CD14-positive monocyte (primary cell): ENCODE results near the gene MYBPC2. TPM values are rescaled to one million over a fixed set of nuclear protein-coding genes. Genes with fewer than 3 reads are reported as not detected.

Source experiments
- DNase-seq, 3 donors: peaks; one replicate each; pipeline ENCODE4 v3.0.0-alpha.2; 2011 to 2022
- H2AFZ ChIP-seq: 2 replicates; pipeline ENCODE4 v1.6.0; 2012; ENCODE audit warnings: mild to moderate bottlenecking, low read depth, low read length, inconsistent platforms; ENCODE audit not compliant: insufficient read depth, poor library complexity, severe bottlenecking
- H3K27ac ChIP-seq, 2 donors: 1 replicate in 1 of 2; 2 replicates in 1 of 2; pipeline ENCODE4 v1.5.1; 2012 to 2013; ENCODE audit warnings: low read length in 2 of 2, control low read depth in 1 of 2, inconsistent platforms in 1 of 2, low read depth in 1 of 2, mild to moderate bottlenecking in 1 of 2
- H3K27me3 ChIP-seq, 2 donors: one replicate each; pipeline versions ENCODE4 v1.6.0 to v1.6.1; 2011 to 2013; ENCODE audit warnings: low read length in 2 of 2; ENCODE audit not compliant: control insufficient read depth in 2 of 2, insufficient read depth in 2 of 2
- H3K36me3 ChIP-seq, 2 donors: replicated peaks in 1 of 2; 1 replicate in 1 of 2; 2 replicates in 1 of 2; pipeline versions ENCODE4 v1.5.1 to v1.6.1; 2012 to 2013; ENCODE audit warnings: low read length in 2 of 2, control low read depth in 1 of 2, inconsistent platforms in 1 of 2, mild to moderate bottlenecking in 1 of 2; ENCODE audit not compliant: insufficient read depth in 2 of 2, control insufficient read depth in 1 of 2
- H3K4me1 ChIP-seq, 2 donors: 1 replicate in 1 of 2; 2 replicates in 1 of 2; pipeline versions ENCODE4 v1.5.1 to v1.6.1; 2012 to 2013; ENCODE audit warnings: low read length in 2 of 2, control low read depth in 1 of 2, inconsistent platforms in 1 of 2, mild to moderate bottlenecking in 1 of 2, moderate library complexity in 1 of 2; ENCODE audit not compliant: insufficient read depth in 2 of 2, control insufficient read depth in 1 of 2
- H3K4me2 ChIP-seq: replicated peaks from 2 replicates; pipeline ENCODE3; 2012; ENCODE audit warnings: low read length, moderate library complexity, mild to moderate bottlenecking; ENCODE audit not compliant: poor library complexity, severe bottlenecking; ENCODE audit errors: extremely low read depth
- H3K4me3 ChIP-seq, 3 experiments: fragments of 200-600 bp in 1 of 3; sonication (generic) in 1 of 3; replicated peaks in 1 of 3; 1 replicate in 2 of 3; 2 replicates in 1 of 3; pipeline ENCODE4 v1.5.1; 2011 to 2013; ENCODE audit warnings: low read length in 3 of 3, mild to moderate bottlenecking in 3 of 3, control low read depth in 2 of 3, low read depth in 2 of 3, inconsistent platforms in 1 of 3, moderate library complexity in 1 of 3
- H3K79me2 ChIP-seq: 2 replicates; pipeline ENCODE4 v1.6.0; 2012; ENCODE audit warnings: mild to moderate bottlenecking, control low read depth, inconsistent platforms, low read length, moderate library complexity; ENCODE audit not compliant: insufficient read depth
- H3K9ac ChIP-seq: 2 replicates; pipeline ENCODE4 v1.6.0; 2017; ENCODE audit warnings: low read length, mild to moderate bottlenecking; ENCODE audit not compliant: insufficient read depth, poor library complexity, severe bottlenecking
- H3K9me3 ChIP-seq, 2 donors: replicated peaks in 1 of 2; 1 replicate in 1 of 2; 2 replicates in 1 of 2; pipeline versions ENCODE4 v1.5.1 to v1.6.1; 2012 to 2013; ENCODE audit warnings: low read length in 2 of 2, control low read depth in 1 of 2; ENCODE audit not compliant: control insufficient read depth in 1 of 2, insufficient read depth in 1 of 2
- H4K20me1 ChIP-seq: 2 replicates; pipeline ENCODE4 v1.6.0; 2012; ENCODE audit warnings: mild to moderate bottlenecking, low read length, control low read depth, moderate library complexity; ENCODE audit not compliant: insufficient read depth
- H3K27ac Mint-ChIP-seq, 7 donors: one replicate each; pipeline ENCODE4 v1.8.0; 2020; ENCODE audit warnings: mild to moderate bottlenecking in 7 of 7, mixed read lengths in 7 of 7, moderate library complexity in 6 of 7, inconsistent platforms in 2 of 7
- H3K27me3 Mint-ChIP-seq, 3 donors: one replicate each; pipeline ENCODE4 v1.8.0; 2021 to 2022; ENCODE audit warnings: low read depth in 3 of 3, mild to moderate bottlenecking in 3 of 3, mixed read lengths in 3 of 3, moderate library complexity in 3 of 3, inconsistent platforms in 1 of 3
- H3K36me3 Mint-ChIP-seq, 2 donors: one replicate each; pipeline ENCODE4 v1.8.0; 2020; ENCODE audit warnings: mixed read lengths in 2 of 2, inconsistent platforms in 1 of 2, mild to moderate bottlenecking in 1 of 2
- H3K4me1 Mint-ChIP-seq: one replicate; pipeline ENCODE4 v1.8.0; 2020; ENCODE audit warnings: mild to moderate bottlenecking, mixed read lengths
- H3K4me3 Mint-ChIP-seq, 2 donors: one replicate each; pipeline ENCODE4 v1.8.0; 2020; ENCODE audit warnings: mild to moderate bottlenecking in 2 of 2, mixed read lengths in 2 of 2, moderate library complexity in 1 of 2
- H3K9me3 Mint-ChIP-seq, 7 donors: one replicate each; pipeline ENCODE4 v1.8.0; 2020 to 2022; ENCODE audit warnings: mixed read lengths in 7 of 7, mild to moderate bottlenecking in 6 of 7, moderate library complexity in 6 of 7, inconsistent platforms in 2 of 7
- WGBS: methylation state at CpG from one replicate; pipeline ENCODE4 v1.1.5; 2013; ENCODE audit warnings: missing lambda C conversion rate; ENCODE audit not compliant: insufficient coverage; 5-methylcytosine and 5-hydroxymethylcytosine counted together
- intact Hi-C, 2 donors: fragments of 100-400 bp; cut with micrococcal nuclease; formaldehyde crosslinking; loops; one replicate each; pipeline versions ENCODE4 v1.15.0 to v1.15.1; 2023
- polyA plus RNA-seq, 3 donors: library from polyadenylated mRNA; depleted of rRNA in 1 of 3; unstranded in 2 of 3; stranded (reverse) in 1 of 3; fragments of 300-500 nt in 2 of 3; fragments of >200 nt in 1 of 3; fragmentation: Illumina TruSeq in 2 of 3; gene quantifications; 1 replicate in 2 of 3; 2 replicates in 1 of 3; pipeline ENCODE4 v1.2.3, GENCODE V29; 2012 to 2021
- TF ChIP-seq, protein P1 (sequence below): fragments of 200-600 bp; IDR thresholded peaks from one replicate; pipeline ENCODE4 v1.8.0; 2022; ENCODE audit warnings: antibody characterized with exemption, mild to moderate bottlenecking

Gene MYBPC2
- polyA plus RNA-seq, 3 donors, result not detected

DNA sequence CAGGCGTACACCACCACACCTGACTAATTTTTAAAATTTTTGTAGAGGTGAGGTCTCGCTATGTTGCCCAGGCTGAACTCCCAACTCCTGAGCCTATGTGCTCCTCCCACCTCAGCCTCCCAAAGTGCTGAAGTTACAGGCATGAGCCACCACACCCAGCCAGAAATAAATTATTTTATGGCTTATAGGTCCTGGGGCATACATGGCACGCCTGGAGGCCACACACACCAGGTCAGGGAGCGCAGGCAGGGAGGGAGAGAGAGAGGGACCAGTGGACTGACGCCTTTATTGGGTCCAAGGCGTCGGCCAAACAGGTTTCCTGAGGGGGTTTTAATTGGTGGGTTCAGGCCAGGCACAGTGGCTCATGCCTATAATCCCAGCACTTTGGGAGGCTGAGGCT is 7.1 kb upstream of the MYBPC2 start:
- H3K27me3 Mint-ChIP-seq, result peaks cover 6 to 9% (median 7%) of the 10 kb centered on the region in 3 donors
- no peak overlapping the region for H3K4me3 Mint-ChIP-seq
- TF ChIP-seq, protein P1, sequence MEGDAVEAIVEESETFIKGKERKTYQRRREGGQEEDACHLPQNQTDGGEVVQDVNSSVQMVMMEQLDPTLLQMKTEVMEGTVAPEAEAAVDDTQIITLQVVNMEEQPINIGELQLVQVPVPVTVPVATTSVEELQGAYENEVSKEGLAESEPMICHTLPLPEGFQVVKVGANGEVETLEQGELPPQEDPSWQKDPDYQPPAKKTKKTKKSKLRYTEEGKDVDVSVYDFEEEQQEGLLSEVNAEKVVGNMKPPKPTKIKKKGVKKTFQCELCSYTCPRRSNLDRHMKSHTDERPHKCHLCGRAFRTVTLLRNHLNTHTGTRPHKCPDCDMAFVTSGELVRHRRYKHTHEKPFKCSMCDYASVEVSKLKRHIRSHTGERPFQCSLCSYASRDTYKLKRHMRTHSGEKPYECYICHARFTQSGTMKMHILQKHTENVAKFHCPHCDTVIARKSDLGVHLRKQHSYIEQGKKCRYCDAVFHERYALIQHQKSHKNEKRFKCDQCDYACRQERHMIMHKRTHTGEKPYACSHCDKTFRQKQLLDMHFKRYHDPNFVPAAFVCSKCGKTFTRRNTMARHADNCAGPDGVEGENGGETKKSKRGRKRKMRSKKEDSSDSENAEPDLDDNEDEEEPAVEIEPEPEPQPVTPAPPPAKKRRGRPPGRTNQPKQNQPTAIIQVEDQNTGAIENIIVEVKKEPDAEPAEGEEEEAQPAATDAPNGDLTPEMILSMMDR, result no peak
- no peak overlapping the region for H3K4me3 ChIP-seq
- peaks cover 13% of the 10 kb centered on the region for H3K4me1 Mint-ChIP-seq
- H3K79me2 ChIP-seq, result no peaks in the 10 kb centered on the region
- no peaks in the 10 kb centered on the region for H3K27me3 ChIP-seq
- H3K9me3 ChIP-seq, result no peaks in the 10 kb centered on the region
- H3K27ac Mint-ChIP-seq, result peak overlapping the region in 1 of 7 donors; percentile 46
- H3K36me3 ChIP-seq, result no peaks in the 10 kb centered on the region
- no peak overlapping the region for H3K9ac ChIP-seq
- H3K4me1 ChIP-seq, result peaks cover 13 to 22% of the 10 kb centered on the region in 2 donors
- no peak overlapping the region for H3K4me2 ChIP-seq
- H3K9me3 Mint-ChIP-seq, result peaks cover 0 to 2% (median 0%) of the 10 kb centered on the region in 7 donors
- no peak overlapping the region for H3K27ac ChIP-seq
- intact Hi-C loops, result no loop called here
- H3K36me3 Mint-ChIP-seq, result no peaks in the 10 kb centered on the region
- no peaks in the 10 kb centered on the region for H4K20me1 ChIP-seq
- H2AFZ ChIP-seq, result no peak overlapping the region
- DNase-seq, result no peak
- 63% methylated on average over 5 of the region's 7 CpGs for WGBS

DNA sequence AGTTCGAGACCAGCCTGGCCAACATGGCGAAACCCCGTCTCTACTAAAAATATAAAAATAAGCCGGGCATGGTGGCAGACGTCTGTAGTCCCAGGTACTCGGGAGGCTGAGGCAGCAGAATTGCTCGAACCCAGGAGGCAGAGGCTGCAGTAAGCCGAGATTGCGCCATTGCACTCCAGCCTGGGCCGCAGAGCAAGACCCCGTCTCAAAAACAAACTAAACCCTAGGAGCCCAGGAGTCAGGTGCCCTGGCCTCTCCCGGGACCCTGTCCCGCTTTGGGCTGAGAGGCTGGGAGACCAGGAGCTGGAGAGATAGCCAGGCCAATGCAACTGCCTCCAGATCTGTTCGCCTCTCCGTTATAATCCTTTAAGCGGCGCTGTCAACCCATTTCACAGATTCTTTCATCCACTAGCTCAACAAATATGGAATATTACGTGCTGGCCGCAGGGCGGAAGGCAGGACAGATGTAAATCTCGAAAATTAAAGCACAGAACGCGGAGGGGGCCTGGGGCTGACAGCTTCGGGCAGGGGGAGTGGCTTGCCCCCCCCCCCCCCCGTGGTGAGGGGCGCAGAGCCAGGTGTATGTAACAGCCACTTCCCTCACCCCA is 5.3 kb upstream of the MYBPC2 start:
- TF ChIP-seq, protein P1, result no peak
- 97% methylated on average over 16 of the region's 26 CpGs for WGBS
- H3K4me1 ChIP-seq, result peaks cover 24 to 34% of the 10 kb centered on the region in 2 donors

More for the DNA sequence above, 5.3 kb upstream of the MYBPC2 start:
- H3K36me3 Mint-ChIP-seq, result no peaks in the 10 kb centered on the region
- peak overlapping the region; percentile 82 to 83 for H3K27ac ChIP-seq
- peak overlapping the region; percentile 56 for H3K9ac ChIP-seq
- H4K20me1 ChIP-seq, result no peaks in the 10 kb centered on the region
- intact Hi-C loops, result no loop called here
- peak overlapping the region in 2 of 3 experiments; percentile 30 to 54 for H3K4me3 ChIP-seq
- DNase-seq, result no peak
- no peaks in the 10 kb centered on the region for H3K36me3 ChIP-seq
- peaks cover 0 to 2% of the 10 kb centered on the region in 2 donors for H3K27me3 ChIP-seq
- H3K4me3 Mint-ChIP-seq, result peak overlapping the region; percentile 64 to 69
- H3K4me2 ChIP-seq, result peak overlapping the region; percentile 61
- H3K27me3 Mint-ChIP-seq, result peaks cover 0 to 10% (median 6%) of the 10 kb centered on the region in 3 donors
- peak overlapping the region; percentile 25 for H2AFZ ChIP-seq
- no peaks in the 10 kb centered on the region for H3K9me3 ChIP-seq
- H3K27ac Mint-ChIP-seq, result peak overlapping the region in 6 of 7 donors; percentile 65 to 93 (median 85)
- H3K79me2 ChIP-seq, result no peaks in the 10 kb centered on the region
- H3K9me3 Mint-ChIP-seq, result no peaks in the 10 kb centered on the region
- peaks cover 24% of the 10 kb centered on the region for H3K4me1 Mint-ChIP-seq
